Inflammatory macrophage treated with lipopolysaccharide for 4 hours (primary cell): ENCODE data around the gene NTSR1.
A peak's percentile ranks its signal among the peaks of the same experiment; 100 is the strongest.

ENCODE experiments used
- DNase-seq: peaks from one replicate; pipeline ENCODE4 v3.0.0-alpha.2; 2020

The NTSR1 gene

DNA sequence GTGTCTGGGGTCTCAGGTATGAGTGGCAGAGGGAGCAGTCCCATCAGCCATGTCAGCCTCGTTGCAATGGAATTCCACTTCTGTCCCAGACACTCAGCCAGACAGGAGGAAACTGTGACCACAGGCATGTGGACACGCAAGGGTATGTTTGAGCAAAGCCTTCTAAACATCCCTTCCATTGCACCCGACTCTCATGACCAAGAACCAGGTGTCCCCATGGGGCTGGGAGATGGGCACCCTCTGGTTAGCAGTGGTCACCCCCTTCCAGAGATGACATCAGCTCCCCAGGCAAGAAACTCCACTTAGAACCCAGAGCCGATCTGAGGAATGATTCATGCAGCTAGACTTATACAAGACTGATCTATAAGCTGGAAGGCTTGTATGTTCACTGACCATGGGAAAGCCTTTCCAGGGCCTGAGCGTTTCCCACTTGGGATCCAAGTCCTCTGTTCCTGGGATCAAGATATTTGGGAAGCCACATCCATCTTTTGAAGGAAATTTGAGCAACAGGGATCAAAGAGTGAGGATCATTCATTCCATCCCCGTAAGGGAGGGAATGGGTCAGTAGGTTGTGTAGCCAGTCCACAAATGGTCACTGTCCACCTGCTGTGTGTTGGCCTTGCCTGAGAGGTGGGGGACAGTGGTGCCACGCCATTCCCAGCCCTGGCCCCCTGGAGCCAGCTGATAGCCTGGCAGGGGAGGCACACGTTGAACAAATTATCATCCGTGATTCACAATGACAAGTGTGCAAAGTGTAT lies 83.7 kb downstream of the NTSR1 start:
- DNase-seq = no peak

- DNase-seq = no peak
Observed at GRCh38 chr20:62792940-62793756, 84.5 kb downstream of the NTSR1 start.

DNA sequence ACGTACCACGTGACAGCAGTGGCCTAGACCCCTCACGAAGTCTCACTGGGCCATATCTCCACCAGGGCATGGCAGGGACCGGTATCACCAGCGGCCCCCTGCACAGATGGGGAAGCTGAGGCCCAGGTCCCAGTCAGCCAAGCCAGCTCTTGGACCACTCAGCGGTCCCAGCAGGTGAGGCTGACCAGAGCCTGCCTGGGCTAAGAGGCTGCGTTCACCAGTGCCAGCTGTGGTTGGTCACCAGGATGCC lies 85.0 kb downstream of the NTSR1 start:
- DNase-seq = no peak

DNA sequence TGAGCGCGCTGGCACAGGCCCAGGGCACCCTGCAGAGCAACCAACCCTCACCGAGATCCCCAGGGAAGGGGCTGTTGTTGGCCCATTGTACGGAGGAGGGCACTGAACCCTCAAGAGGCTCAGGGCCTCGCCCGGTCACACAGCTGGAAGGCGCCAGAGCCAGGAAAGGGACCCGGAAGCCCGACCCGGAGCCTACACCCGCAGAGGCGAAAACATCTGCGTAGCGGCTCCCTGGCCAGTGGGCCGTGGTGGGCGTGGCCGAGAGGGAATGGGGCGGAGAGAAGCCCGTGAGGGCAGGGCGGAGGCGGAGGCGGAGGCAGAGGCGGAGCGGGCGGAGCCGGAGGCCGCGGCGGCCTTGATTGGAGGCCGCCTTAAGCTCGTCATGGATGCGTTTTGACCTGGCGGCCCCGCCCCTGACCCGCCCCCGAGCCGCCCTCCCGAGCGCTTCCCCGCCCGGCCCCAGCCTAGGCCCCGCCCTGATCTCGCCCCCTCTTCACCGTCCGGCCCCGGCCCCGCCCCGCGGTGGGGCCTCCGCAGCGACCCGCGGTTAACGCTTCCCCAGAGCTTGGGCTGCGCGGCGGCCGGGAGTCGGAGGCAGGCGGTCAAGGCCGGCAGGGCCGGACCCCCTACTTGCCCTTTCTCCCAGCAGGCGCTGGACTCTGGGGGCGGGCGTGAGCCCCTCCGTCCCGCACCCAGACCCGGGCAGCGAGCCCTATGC lies 85.5 kb downstream of the NTSR1 start:
- DNase-seq = peak; percentile 95

- DNase-seq = peak; percentile 61
Observed at GRCh38 chr20:62795023-62795761, 86.6 kb downstream of the NTSR1 start.

DNA sequence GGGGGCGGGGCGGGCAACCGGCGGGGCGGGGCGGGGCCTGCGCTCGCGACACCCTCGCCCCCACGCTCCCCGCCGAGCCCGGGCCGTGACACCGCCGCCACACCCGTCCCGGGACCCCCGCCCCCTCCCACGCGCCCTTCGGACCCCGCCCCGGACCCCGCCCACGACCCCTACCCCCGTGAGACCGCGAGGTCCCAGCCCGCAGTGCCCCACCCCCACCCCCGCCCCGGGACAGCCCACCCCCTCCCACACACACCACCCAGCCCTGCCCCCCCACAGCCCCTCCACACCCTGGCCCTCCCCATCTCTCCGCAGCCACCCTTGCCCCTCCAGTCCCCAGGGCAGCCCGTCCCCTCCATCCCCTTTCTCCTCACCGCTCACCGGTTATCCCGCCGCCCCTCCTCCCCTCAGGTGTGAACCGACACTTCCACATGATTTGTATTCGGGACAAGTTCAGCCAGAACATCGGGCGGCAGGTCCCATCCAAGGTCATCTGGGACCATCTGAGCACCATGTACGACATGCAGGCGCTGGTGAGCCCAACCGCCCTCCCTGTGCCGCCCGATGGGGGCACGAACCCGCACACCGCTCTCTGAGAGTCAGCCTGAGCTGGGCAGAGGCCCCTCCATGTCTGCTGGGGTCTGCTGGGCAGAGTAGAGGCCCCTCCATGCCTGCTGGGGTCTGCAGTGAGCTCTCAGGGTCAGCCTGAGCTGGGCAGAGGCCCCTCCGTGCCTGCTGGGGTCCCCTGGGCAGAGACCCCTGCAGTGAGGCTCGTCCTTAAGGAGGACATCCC lies 88.3 kb downstream of the NTSR1 start:
- DNase-seq = no peak

DNA sequence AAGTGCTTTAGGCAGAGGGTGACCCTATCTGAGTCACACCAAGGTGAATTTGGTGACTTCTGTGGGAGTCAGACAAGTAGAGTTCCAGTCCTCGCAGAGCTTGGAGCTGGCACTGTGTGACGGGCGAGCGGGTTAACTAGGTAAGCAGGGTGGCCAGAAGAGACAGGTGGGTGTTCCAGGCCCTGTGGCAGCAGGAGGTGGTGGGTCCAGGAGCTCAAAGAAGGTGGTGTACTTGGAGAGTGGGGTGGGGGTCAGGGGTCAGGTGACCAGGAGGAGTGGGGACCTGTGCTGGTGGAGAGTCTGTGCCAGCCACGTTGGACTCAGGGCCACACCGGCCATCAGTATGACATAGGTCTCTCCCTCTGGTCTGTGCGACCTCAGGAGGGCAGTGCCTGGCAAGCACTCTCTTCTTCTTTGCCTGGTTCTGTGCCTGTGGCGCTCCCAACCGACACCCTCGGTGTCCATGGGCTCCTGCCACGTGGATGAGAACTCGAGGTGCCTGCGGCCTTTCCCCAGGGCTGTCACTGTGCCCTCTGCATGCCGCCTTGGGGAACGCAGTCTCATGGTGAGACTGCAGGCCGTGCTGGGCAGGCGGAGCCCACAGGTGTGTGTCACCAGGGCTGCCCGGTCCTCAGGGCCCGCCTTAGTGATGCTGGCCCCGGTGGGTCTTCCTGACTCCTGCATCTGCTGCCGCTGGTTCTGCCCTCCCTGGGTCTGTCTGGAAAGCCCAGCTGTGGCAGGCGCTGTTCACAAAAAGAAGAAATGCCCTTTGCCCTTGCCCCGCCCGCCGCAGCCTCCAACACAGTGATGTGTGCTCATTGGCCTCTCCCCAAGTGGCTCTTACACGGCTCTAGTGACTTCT lies 89.3 kb downstream of the NTSR1 start:
- DNase-seq = peak; percentile 40

DNA sequence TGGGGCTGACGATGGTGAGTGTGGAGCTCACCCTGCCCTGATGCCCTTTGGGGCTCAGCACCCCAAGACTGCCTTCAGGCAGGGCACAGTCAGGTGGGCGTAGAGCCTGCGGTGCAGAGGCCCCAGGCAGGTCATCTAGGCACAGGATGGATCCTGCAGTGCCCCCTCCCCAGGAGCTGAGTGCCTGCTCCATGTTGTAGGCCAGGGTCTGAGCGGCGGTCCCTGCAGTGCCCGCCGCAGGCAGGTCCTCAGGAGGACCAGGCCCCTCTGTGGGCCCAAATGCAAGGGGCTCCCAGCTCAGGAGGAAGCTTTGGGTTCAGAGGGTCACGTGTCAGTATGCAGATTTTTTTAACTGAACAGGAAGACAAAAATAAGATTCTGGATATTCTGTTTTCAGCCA lies 90.4 kb downstream of the NTSR1 start:
- DNase-seq = no peak

- DNase-seq = no peak
Observed at GRCh38 chr20:62799459-62799858, 90.8 kb downstream of the NTSR1 start.

DNA sequence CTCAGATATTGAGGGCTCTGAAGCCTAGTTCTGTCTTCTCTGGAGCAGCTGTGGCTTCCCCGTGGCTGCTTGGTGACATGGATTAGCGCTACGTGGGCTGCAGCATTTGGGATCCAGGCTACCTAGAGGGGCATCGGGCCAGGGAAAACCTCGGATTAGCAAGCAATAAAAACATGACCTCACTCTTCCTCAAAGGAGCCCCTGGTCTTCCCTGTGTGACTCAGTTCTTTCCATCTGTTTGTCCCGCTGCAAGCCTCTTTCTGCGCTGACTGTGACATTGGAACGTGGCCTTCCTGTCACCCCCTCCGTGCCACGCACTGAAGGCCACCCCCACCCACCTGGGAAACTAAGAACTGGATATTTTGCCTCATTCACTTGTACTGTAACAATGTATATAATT lies 91.2 kb downstream of the NTSR1 start:
- DNase-seq = no peak

- DNase-seq = no peak
Observed at GRCh38 chr20:62800314-62801259, 92.0 kb downstream of the NTSR1 start.

- DNase-seq = no peak
Observed at GRCh38 chr20:62801284-62802010, 92.8 kb downstream of the NTSR1 start.

DNA sequence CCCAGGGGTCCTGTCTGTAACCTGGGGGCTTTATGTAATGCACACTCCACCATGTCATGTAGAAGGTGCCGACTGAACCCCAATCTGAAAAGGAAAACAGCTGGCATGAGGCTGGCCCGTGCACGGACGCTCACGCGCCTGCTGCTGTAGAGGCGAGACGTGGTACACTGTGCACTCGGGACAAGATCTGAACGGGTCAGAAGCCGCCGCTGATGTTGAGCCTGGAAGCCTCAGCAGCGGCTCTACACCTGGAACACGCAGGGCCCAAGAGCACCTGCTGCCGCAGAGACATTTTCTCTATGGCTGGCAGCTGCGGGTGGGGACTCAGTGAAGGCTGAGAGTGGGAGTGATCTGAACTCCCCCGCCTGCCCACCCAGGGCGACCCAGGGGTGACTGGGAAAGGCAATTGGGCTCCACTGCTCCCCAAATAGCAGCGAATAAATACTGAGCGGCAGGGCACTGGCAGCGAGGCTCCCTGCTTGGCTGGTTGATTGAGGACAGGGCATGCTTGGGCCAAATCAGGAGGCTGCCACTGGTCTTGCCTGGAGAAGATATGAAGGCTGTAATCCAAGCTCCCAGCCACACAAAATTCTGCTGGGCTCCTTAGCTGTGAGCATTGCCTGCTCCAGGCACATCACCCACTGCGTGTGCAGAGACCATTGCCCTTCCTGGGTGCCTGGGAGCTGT lies 93.5 kb downstream of the NTSR1 start:
- no peak for DNase-seq

- DNase-seq = no peak
Observed at GRCh38 chr20:62804021-62804626, 95.5 kb downstream of the NTSR1 start.

GRCh38 chr20:62804627-62805154 lies 96.1 kb downstream of the NTSR1 start, which contains the start of gene OGFR:
OGFR (plus strand) TSS chr20:62804835; CDS start chr20:62804860, 25 bp downstream.
- DNase-seq = peak; percentile 63

DNA sequence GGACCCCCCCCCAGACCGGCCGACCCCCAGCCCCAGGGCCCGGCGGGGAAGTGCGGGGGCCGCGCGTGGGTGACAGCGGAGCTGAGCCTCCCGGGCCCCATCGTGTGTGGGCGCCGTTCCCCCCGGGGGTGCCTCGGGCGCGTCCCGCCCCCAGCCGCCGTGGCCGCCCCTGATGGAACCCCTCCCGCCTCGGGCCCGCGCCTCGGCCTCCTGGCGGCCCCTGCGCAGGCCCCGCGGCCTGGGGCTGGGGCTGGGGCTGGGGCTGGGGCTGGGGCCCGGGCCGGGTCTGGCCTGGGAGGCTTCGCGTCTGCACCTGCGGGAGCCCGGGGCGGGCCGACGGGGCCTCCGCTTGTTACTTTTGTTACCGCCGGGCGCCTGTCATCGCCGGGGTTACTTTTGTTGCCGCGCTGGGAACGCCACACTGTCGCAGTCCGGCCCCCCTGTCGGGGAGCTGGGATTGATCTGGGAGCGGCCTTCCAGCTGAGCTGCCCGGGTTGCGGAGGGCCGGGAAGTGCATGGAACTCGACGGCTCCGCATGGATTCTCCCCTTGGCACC lies 96.6 kb downstream of the NTSR1 start:
- no peak for DNase-seq

DNA sequence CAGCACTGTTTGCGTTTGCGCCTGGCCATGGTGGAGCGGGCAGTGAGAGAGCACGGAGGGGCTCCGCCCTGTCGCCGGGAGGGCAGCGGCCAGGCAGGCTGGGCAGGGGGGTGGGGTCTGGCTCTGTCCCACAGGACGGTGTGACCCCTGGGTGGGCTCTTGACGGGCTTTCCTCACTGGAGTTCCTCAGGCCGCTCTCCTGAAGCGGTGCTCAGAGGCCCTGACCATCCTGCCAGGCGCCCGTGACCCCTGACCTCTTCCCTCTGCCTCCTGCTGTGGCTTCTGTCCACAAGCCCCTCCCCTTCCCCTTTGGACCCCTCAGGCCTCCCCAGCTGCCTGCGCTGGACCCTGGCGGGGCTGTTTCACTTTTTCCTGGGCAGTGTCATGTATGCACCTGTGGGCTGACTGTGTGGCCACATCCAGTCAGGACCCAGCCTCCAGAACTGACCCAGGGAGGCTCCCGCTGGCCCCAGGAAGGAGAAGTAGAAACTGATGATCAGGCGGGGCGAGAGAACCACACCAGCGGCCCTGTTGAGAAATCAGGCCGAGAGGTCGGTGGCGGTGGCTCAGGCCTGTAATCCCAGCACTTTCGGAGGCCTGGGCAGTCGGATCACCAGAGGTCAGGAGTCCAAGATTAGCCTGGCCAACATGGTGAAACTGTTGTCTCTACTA lies 97.2 kb downstream of the NTSR1 start:
- peak; percentile 89 for DNase-seq
